ENCODE data around the gene FAAP20.

The FAAP20 gene

DNA sequence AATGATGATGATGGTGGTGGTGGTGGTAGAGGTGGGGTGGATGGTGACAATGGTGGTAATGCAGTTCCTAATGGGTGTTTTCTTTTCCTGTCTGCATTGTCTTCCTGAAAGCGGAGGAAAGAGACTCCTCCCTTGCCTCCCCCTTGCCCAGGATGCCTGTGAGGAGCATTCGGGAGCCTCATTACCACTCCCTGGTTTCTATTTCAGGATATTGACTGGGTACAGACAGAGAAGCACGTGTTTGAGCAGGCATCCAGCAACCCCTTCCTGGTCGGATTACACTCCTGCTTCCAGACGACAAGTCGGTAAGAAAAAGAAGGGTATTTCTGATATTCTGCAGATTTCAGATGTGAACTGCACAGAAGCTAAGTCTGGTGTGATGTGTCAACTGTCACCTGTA lies 38.8 kb downstream of the FAAP20 start:
- Histone ChIP-seq H3K27me3 (ENCODE audit: insufficient read depth, low read length) (no peaks in the 10 kb centered on the region), H3K4me1 (ENCODE audit: insufficient read depth, low read length, severe bottlenecking) (no peaks in the 10 kb centered on the region), H2AFZ (ENCODE audit: low read length) (no peak overlapping the region), H3K9me2 (ENCODE audit: low read depth, low read length) (no peaks in the 10 kb centered on the region), H3K9me3 (ENCODE audit: low read length) (no peaks in the 10 kb centered on the region), H3K4me3 (ENCODE audit: low read depth, low read length, poor library complexity, severe bottlenecking) (no peak overlapping the region), H3F3A (ENCODE audit: insufficient read depth, low read length) (no peaks in the 10 kb centered on the region), H3K79me2 (ENCODE audit: insufficient read depth, low read length) (no peaks in the 10 kb centered on the region), H3K9ac (ENCODE audit: low read length) (no peak overlapping the region), H3K36me3 (ENCODE audit: insufficient read depth, low read length) (no peaks in the 10 kb centered on the region), H3K4me2 (ENCODE audit: low read length) (no peak overlapping the region), H4K20me1 (ENCODE audit: insufficient read depth, low read length) (no peaks in the 10 kb centered on the region), H3K27ac (ENCODE audit: low read depth, low read length, poor library complexity, severe bottlenecking) (no peak overlapping the region)
- TF ChIP-seq EZH2 (IDR thresholded peaks at IDR 0.05; ENCODE audit: borderline replicate concordance, low read length) = no peak
- TF ChIP-seq, protein P1, sequence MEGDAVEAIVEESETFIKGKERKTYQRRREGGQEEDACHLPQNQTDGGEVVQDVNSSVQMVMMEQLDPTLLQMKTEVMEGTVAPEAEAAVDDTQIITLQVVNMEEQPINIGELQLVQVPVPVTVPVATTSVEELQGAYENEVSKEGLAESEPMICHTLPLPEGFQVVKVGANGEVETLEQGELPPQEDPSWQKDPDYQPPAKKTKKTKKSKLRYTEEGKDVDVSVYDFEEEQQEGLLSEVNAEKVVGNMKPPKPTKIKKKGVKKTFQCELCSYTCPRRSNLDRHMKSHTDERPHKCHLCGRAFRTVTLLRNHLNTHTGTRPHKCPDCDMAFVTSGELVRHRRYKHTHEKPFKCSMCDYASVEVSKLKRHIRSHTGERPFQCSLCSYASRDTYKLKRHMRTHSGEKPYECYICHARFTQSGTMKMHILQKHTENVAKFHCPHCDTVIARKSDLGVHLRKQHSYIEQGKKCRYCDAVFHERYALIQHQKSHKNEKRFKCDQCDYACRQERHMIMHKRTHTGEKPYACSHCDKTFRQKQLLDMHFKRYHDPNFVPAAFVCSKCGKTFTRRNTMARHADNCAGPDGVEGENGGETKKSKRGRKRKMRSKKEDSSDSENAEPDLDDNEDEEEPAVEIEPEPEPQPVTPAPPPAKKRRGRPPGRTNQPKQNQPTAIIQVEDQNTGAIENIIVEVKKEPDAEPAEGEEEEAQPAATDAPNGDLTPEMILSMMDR (IDR thresholded peaks at IDR 0.05; ENCODE audit: low read length) = no peak

DNA sequence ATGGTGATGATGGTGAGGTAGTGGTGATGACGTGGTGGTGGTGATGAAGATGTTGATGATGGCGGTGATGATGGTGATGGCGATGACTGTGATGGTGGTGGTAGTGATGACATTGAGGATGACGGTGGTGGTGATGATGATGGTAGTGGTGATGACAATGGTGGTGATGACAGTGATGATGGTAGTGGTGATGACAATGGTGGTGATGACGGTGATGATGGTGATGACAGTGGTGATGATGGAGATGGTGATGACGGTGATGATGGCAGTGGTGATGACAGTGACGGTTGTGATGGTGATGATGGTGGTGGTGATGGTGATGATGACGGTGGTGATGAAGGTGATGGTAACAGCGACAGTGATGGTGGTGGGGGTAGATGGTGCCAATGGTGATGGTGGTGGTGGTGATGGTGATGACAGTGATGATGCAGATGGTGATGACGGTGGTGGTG lies 39.4 kb downstream of the FAAP20 start:
- H3K36me3 ChIP-seq (ENCODE audit: insufficient read depth, low read length) = no peaks in the 10 kb centered on the region
- no peaks in the 10 kb centered on the region for H4K20me1 ChIP-seq (ENCODE audit: insufficient read depth, low read length)
- no peaks in the 10 kb centered on the region for H3F3A ChIP-seq (ENCODE audit: insufficient read depth, low read length)
- no peak overlapping the region for H3K9ac ChIP-seq (ENCODE audit: low read length)
- no peak overlapping the region for H3K4me2 ChIP-seq (ENCODE audit: low read length)
- no peak overlapping the region for H3K4me3 ChIP-seq (ENCODE audit: low read depth, low read length, poor library complexity, severe bottlenecking)
- no peaks in the 10 kb centered on the region for H3K79me2 ChIP-seq (ENCODE audit: insufficient read depth, low read length)
- H3K27me3 ChIP-seq (ENCODE audit: insufficient read depth, low read length) = no peaks in the 10 kb centered on the region
- TF ChIP-seq, protein P1 (IDR thresholded peaks at IDR 0.05; ENCODE audit: low read length) = no peak
- no peak for TF ChIP-seq EZH2 (IDR thresholded peaks at IDR 0.05; ENCODE audit: borderline replicate concordance, low read length)
- no peak overlapping the region for H3K27ac ChIP-seq (ENCODE audit: low read depth, low read length, poor library complexity, severe bottlenecking)
- H3K4me1 ChIP-seq (ENCODE audit: insufficient read depth, low read length, severe bottlenecking) = no peaks in the 10 kb centered on the region
- H3K9me3 ChIP-seq (ENCODE audit: low read length) = no peaks in the 10 kb centered on the region
- H2AFZ ChIP-seq (ENCODE audit: low read length) = no peak overlapping the region
- H3K9me2 ChIP-seq (ENCODE audit: low read depth, low read length) = no peaks in the 10 kb centered on the region

DNA sequence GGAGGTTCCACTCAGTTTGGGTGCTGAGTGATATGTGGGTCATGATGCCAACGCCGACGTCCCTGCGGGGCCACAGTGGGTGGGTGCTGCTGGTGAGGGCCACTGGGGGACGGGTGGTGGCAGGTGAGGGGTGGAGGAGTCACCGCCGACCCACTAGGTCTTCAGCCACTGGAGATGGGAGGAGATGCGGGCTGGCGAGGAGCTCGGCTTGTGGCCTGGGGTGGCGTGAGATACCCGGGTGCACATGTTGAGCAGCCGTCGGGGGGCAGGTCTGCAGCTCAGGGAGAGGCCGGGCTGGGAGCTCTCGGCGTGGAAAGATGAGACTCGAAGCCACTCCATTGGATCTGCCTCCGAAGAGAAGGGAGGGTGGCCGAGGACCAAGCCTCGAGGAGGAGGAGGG lies 40.5 kb downstream of the FAAP20 start:
- no peaks in the 10 kb centered on the region for H3K9me3 ChIP-seq (ENCODE audit: low read length)
- TF ChIP-seq EZH2 (IDR thresholded peaks at IDR 0.05; ENCODE audit: borderline replicate concordance, low read length) = no peak
- TF ChIP-seq, protein P1 (IDR thresholded peaks at IDR 0.05; ENCODE audit: low read length) = no peak

More for the DNA sequence above, 40.5 kb downstream of the FAAP20 start:
- Histone ChIP-seq H3K9ac (ENCODE audit: low read length) (no peak overlapping the region), H3K36me3 (ENCODE audit: insufficient read depth, low read length) (no peaks in the 10 kb centered on the region), H3K27ac (ENCODE audit: low read depth, low read length, poor library complexity, severe bottlenecking) (no peak overlapping the region), H3F3A (ENCODE audit: insufficient read depth, low read length) (no peaks in the 10 kb centered on the region), H3K79me2 (ENCODE audit: insufficient read depth, low read length) (no peaks in the 10 kb centered on the region), H4K20me1 (ENCODE audit: insufficient read depth, low read length) (no peaks in the 10 kb centered on the region), H3K4me3 (ENCODE audit: low read depth, low read length, poor library complexity, severe bottlenecking) (no peak overlapping the region), H3K4me1 (ENCODE audit: insufficient read depth, low read length, severe bottlenecking) (no peaks in the 10 kb centered on the region), H2AFZ (ENCODE audit: low read length) (no peak overlapping the region), H3K9me2 (ENCODE audit: low read depth, low read length) (no peaks in the 10 kb centered on the region), H3K4me2 (ENCODE audit: low read length) (no peak overlapping the region), H3K27me3 (ENCODE audit: insufficient read depth, low read length) (no peaks in the 10 kb centered on the region)

Data from OCI-LY1 (cell line).